Stimulated activated CD8-positive, alpha-beta memory T cell treated with anti-CD3 and anti-CD28 coated beads, Interleukin-7, amount 100 ng/mL, for 48 hours (primary cell): ENCODE data around the gene SCAMP4.
"Not testable (repeated sequence)": the region's sequence is repeated elsewhere in the genome, so short reads cannot be mapped to it uniquely, and the experiment has no call there.

ENCODE experiments used
- DNase-seq, 2 donors: peaks; one replicate each; pipeline ENCODE4 v3.0.0-alpha.2; 2020; ENCODE audit warnings: low read depth in 1 of 2; ENCODE audit errors: extremely low read depth in 1 of 2

The SCAMP4 gene

GRCh38 chr19:1882786-1883692 is 22.2 kb upstream of the SCAMP4 start:
- DNase-seq = no peak

- DNase-seq = no peak
Measured at GRCh38 chr19:1883784-1884183, 21.4 kb upstream of the SCAMP4 start.

- DNase-seq = no peak
Measured at GRCh38 chr19:1884291-1884718, 20.9 kb upstream of the SCAMP4 start.

- no peak for DNase-seq
Measured at GRCh38 chr19:1884719-1885334, 20.4 kb upstream of the SCAMP4 start.

- DNase-seq = peak; percentile 89 to 93
Measured at GRCh38 chr19:1885398-1886119, 19.6 kb upstream of the SCAMP4 start, which contains the start of gene ABHD17A. Gene ABHD17A (minus strand): TSS chr19:1885496. CDS start chr19:1881566, 3,930 bp downstream.

- not testable (repeated sequence) for DNase-seq
Measured at GRCh38 chr19:1886360-1886759, 18.8 kb upstream of the SCAMP4 start.

GRCh38 chr19:1888385-1888784 is 16.8 kb upstream of the SCAMP4 start:
- DNase-seq = no peak

- DNase-seq = no peak
Measured at GRCh38 chr19:1889907-1890306, 15.3 kb upstream of the SCAMP4 start.

GRCh38 chr19:1893791-1894190 is 11.4 kb upstream of the SCAMP4 start:
- DNase-seq = no peak

- no peak for DNase-seq
Measured at GRCh38 chr19:1896508-1896907, 8.7 kb upstream of the SCAMP4 start.

- no peak for DNase-seq
Measured at GRCh38 chr19:1901940-1902404, 3.2 kb upstream of the SCAMP4 start.

- no peak for DNase-seq
Measured at GRCh38 chr19:1902923-1903322, 2.3 kb upstream of the SCAMP4 start.

- no peak for DNase-seq
Measured at GRCh38 chr19:1904860-1905109, 414 bp upstream of the SCAMP4 start.

- no peak for DNase-seq
Measured at GRCh38 chr19:1905863-1906375, 720 bp downstream of the SCAMP4 start.

- no peak for DNase-seq
Measured at GRCh38 chr19:1906985-1907562, 1.9 kb downstream of the SCAMP4 start.

GRCh38 chr19:1907563-1908363 is 2.6 kb downstream of the SCAMP4 start:
- DNase-seq = no peak

- DNase-seq = no peak
Measured at GRCh38 chr19:1908364-1908678, 3.1 kb downstream of the SCAMP4 start.

- DNase-seq = no peak
Measured at GRCh38 chr19:1909761-1910080, 4.5 kb downstream of the SCAMP4 start.

- DNase-seq = no peak
Measured at GRCh38 chr19:1910177-1910576, 5.0 kb downstream of the SCAMP4 start.

- DNase-seq = no peak
Measured at GRCh38 chr19:1911098-1911497, 5.9 kb downstream of the SCAMP4 start.

- DNase-seq = no peak
Measured at GRCh38 chr19:1911995-1912394, 6.8 kb downstream of the SCAMP4 start.
